Choroid plexus epithelial cell (primary cell): ENCODE measurements around the gene MBTPS1.

Experiments
- DNase-seq: peaks from one replicate; pipeline ENCODE4 v3.0.0-alpha.2; 2010; ENCODE audit warnings: low read depth
- H3K4me3 ChIP-seq: 2 replicates; pipeline ENCODE4 v1.5.1; 2011; ENCODE audit warnings: low read depth, mild to moderate bottlenecking, control low read depth, low read length, moderate library complexity
- TF ChIP-seq, protein P1 (sequence below): conservative IDR thresholded peaks from 2 replicates; pipeline ENCODE4 v1.5.1; 2011; ENCODE audit warnings: low read depth, mild to moderate bottlenecking, control low read depth, inconsistent platforms, low read length, moderate library complexity

The MBTPS1 gene

GRCh38 chr16:84082835-84083569 is 33.7 kb downstream of the MBTPS1 start:
- no peak overlapping the region for H3K4me3 ChIP-seq
- TF ChIP-seq, protein P1, sequence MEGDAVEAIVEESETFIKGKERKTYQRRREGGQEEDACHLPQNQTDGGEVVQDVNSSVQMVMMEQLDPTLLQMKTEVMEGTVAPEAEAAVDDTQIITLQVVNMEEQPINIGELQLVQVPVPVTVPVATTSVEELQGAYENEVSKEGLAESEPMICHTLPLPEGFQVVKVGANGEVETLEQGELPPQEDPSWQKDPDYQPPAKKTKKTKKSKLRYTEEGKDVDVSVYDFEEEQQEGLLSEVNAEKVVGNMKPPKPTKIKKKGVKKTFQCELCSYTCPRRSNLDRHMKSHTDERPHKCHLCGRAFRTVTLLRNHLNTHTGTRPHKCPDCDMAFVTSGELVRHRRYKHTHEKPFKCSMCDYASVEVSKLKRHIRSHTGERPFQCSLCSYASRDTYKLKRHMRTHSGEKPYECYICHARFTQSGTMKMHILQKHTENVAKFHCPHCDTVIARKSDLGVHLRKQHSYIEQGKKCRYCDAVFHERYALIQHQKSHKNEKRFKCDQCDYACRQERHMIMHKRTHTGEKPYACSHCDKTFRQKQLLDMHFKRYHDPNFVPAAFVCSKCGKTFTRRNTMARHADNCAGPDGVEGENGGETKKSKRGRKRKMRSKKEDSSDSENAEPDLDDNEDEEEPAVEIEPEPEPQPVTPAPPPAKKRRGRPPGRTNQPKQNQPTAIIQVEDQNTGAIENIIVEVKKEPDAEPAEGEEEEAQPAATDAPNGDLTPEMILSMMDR: no peak
- DNase-seq: no peak

GRCh38 chr16:84082110-84082509 is 34.6 kb downstream of the MBTPS1 start:
- DNase-seq: no peak
- TF ChIP-seq, protein P1: no peak
- no peak overlapping the region for H3K4me3 ChIP-seq

DNA sequence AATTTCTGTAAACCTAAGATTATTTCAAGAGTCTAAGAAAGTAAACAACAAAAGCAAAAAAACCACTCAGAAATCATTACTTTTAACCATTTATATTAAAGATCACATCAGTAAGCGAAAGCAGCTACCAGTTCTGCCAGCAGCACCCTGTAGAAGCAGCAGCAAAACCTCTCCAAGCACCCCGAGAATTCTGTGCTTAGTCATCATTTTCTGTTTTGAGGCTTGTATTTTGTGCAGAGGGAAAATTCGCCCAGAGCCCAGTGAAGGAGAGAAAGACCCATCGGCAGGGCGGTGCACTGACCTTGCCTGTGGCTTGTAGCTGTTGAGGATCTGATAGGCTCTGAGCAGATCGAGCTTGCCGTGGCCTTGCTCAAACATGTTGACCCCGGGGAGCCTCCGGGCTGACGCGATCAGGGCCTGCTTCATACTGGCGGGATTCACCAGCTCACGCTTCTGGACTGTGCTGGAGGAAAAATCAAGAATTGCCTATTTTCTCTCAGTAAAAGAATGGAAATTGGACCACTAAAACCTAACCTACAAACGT is 35.2 kb downstream of the MBTPS1 start:
- TF ChIP-seq, protein P1: no peak
- DNase-seq: no peak
- H3K4me3 ChIP-seq: no peak overlapping the region

DNA sequence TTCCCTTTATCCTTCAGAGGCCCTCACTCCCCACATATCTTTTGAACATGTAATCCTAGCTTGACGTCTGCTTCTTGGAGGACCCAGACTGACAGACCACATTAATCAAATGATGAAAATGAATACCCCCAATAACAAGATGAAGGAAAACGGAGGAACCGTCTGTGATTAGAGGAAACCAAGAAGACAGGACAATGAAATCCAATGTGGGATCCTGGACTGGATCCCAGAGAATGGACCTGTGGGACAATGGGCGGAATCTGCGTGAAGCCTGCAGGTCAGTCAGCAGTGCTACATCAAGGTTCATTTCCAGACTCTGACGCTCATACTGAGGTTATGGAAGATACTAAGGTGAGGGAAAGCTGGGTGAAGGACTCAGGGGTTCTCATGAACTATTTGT is 35.9 kb downstream of the MBTPS1 start:
- no peak overlapping the region for H3K4me3 ChIP-seq
- TF ChIP-seq, protein P1: no peak
- no peak for DNase-seq

GRCh38 chr16:84080378-84080777 is 36.4 kb downstream of the MBTPS1 start:
- TF ChIP-seq, protein P1: no peak
- DNase-seq: no peak

GRCh38 chr16:84079664-84080063 is 37.1 kb downstream of the MBTPS1 start:
- TF ChIP-seq, protein P1: no peak

More at GRCh38 chr16:84080378-84080777, 36.4 kb downstream of the MBTPS1 start:
- H3K4me3 ChIP-seq: no peak overlapping the region

DNA sequence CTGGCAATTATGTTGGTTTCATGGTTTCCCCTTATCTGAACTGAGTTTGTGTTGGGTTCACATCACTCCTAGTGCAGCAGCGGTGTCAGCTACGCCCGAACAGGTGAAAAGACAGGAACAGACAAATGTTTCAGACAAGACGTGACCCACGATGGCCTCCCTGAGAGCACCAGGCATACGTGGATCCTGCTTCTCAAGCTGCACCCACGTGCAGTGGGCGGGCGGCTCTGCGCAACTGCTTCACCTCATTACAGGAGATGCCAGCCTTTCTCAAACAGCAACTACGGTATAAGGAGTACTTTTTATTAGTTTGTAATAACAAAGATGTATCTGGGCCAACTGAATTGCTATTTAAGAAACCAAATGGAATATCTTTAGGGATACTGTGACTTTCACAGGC is 41.4 kb downstream of the MBTPS1 start:
- no peak for DNase-seq
- no peak overlapping the region for H3K4me3 ChIP-seq
- TF ChIP-seq, protein P1: no peak

More at GRCh38 chr16:84079664-84080063, 37.1 kb downstream of the MBTPS1 start:
- no peak for DNase-seq
- no peak overlapping the region for H3K4me3 ChIP-seq
